ENCODE results near the gene TRIM38.

DNA sequence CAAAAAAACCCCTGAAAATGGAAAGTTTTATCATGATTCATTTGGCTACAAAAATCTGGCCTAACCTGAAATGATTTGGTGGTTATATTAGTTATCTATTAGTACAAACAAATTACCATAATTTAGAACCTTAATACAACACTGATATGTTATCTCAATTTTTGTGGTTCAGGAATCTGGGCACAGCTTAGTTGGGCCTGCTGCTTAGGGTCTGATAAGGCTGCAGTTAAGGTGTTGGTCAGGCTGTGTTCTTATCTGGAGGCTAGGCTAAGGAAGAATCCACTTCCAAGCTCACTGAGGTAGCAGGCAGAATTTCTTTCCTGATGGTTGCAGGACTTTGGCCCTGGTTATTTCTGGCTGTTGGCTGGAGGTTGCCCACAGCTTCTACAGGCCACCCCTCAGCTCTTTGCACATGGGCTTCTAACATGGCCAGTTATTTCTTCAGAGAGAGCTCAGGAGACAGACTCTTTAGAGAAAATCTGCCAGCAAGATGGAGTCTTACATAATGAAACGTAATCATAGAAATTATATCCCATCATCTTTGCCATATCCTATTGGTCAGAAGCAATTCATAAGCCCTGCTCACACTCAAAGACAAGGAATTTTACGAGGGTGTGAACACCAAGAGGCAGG lies 11.4 kb downstream of the TRIM38 start:
- TF ChIP-seq, protein P1, sequence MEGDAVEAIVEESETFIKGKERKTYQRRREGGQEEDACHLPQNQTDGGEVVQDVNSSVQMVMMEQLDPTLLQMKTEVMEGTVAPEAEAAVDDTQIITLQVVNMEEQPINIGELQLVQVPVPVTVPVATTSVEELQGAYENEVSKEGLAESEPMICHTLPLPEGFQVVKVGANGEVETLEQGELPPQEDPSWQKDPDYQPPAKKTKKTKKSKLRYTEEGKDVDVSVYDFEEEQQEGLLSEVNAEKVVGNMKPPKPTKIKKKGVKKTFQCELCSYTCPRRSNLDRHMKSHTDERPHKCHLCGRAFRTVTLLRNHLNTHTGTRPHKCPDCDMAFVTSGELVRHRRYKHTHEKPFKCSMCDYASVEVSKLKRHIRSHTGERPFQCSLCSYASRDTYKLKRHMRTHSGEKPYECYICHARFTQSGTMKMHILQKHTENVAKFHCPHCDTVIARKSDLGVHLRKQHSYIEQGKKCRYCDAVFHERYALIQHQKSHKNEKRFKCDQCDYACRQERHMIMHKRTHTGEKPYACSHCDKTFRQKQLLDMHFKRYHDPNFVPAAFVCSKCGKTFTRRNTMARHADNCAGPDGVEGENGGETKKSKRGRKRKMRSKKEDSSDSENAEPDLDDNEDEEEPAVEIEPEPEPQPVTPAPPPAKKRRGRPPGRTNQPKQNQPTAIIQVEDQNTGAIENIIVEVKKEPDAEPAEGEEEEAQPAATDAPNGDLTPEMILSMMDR (IDR thresholded peaks at IDR 0.05), result no peak
- no peak for TF ChIP-seq POLR2A (IDR thresholded peaks at IDR 0.05)
- TF ChIP-seq POLR2AphosphoS5 (IDR thresholded peaks at IDR 0.05; ENCODE audit: insufficient read depth in 1 of 2, low read depth in 1 of 2), result no peak
